NB4 (cell line): ENCODE measurements around the gene INPP5F.

ENCODE experiments used
- CTCF ChIP-seq: IDR thresholded peaks from one replicate; pipeline ENCODE4 v1.5.1; 2012; ENCODE audit warnings: low read depth, low read length
- MAX ChIP-seq: IDR thresholded peaks from 2 replicates; pipeline ENCODE4 v1.6.1; 2011; ENCODE audit warnings: low read depth, low read length

- TF ChIP-seq CTCF (no peak), MAX (no peak)
Measured at GRCh38 chr10:119878524-119878923, 152.7 kb downstream of the INPP5F start.
